ENCODE results near the gene RASGEF1C. TPM values are rescaled to one million over a fixed set of nuclear protein-coding genes. Genes with fewer than 3 reads are reported as not detected.

The RASGEF1C gene
- total RNA-seq, 1 donor from 2014 or later: 0.26 TPM

DNA sequence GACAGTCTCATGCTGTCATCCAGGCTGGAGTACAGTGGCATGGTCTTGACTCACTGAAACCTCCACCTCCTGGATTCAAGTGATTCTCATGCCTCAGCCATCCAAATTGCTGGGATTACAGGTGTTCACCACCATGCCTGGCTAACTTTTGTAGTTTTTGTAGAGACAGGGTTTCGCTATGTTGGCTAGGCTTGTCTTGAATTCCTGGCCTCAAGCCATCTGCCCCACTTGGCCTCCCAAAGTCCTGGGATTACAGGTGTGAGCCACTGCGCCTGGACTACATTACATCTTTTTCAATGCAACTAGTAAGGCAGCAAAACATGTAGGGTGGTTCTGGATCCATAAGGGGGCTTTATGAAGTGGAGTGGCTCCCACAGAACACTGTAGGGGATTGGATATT is 29.6 kb upstream of the RASGEF1C start:
- no peak overlapping the region for H3K27ac Mint-ChIP-seq
- Histone ChIP-seq H3K9ac (no peak overlapping the region), H3F3A (ENCODE audit: low read depth) (peaks cover 3% of the 10 kb centered on the region), H2AFZ (replicated peaks) (no peak overlapping the region), H3K4me2 (no peak overlapping the region), H3K4me1 (peaks cover 12% of the 10 kb centered on the region), H3K27me3 (no peaks in the 10 kb centered on the region), H4K20me1 (ENCODE audit: low read depth) (no peaks in the 10 kb centered on the region), H3K4me3 (no peak overlapping the region), H3K9me3 (ENCODE audit: low read depth) (no peaks in the 10 kb centered on the region), H3K27ac (no peak overlapping the region), H3K79me2 (ENCODE audit: low read depth) (no peaks in the 10 kb centered on the region), H3K36me3 (no peaks in the 10 kb centered on the region)
- H3K36me3 Mint-ChIP-seq: peaks cover 75% of the 10 kb centered on the region
- H3K9me3 Mint-ChIP-seq: peaks cover 4% of the 10 kb centered on the region
- no peaks in the 10 kb centered on the region for H3K4me1 Mint-ChIP-seq
- H3K4me3 Mint-ChIP-seq: no peak overlapping the region
- DNase-seq (ENCODE audit: low spot score): no peak
- TF ChIP-seq EZH2 (IDR thresholded peaks at IDR 0.05) (no peak), EZH2phosphoT487 (IDR thresholded peaks at IDR 0.05) (no peak), CTCF (IDR thresholded peaks at IDR 0.05) (no peak)
- H3K27me3 Mint-ChIP-seq (ENCODE audit: insufficient read depth, low read depth): no peaks in the 10 kb centered on the region

DNA sequence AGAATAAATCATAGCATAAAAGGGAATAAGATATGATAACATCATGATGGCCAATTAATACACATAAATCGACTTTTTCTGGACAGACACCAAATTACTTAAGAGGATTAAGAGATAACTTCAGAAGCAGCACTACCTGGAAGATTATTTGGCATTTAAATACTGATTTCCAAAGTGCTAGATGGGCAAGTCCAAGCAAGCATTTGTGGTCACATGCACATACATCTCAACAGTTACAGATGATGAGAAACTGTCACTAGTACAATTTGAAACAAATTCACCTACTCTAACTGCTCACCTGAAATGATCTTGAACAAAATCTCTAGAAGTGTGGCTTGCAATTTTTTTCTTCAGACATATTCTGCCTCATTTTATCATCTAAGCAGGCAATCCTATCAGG is 26.8 kb upstream of the RASGEF1C start:
- TF ChIP-seq CTCF (IDR thresholded peaks at IDR 0.05) (no peak), EZH2phosphoT487 (IDR thresholded peaks at IDR 0.05) (no peak)
- H3K4me3 Mint-ChIP-seq: no peak overlapping the region

DNA sequence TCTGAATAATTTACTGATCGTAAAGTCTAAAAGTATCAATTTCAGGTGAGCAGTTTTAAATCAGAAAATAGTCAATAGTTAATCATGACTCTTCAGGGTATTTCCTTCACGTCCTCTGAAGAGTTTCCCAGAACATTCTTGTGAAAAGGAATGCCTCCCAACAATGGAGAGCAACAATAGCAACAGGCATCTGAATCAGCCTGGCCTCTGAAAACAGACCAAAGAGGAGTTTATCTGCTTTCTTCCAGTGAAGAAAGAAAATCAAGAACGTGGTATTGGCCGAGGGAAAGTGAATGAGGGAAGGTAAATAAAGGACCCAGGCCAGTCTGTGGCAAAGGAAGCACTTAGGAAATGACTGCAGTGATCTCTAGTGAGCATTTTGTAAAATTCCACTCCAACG is 26.1 kb upstream of the RASGEF1C start:
- H4K20me1 ChIP-seq (ENCODE audit: low read depth): no peaks in the 10 kb centered on the region
- no peak overlapping the region for H3K9ac ChIP-seq
- no peaks in the 10 kb centered on the region for H3K27me3 ChIP-seq
- no peaks in the 10 kb centered on the region for H3K79me2 ChIP-seq (ENCODE audit: low read depth)
- Mint-ChIP-seq H3K4me1 (no peaks in the 10 kb centered on the region), H3K27ac (no peak overlapping the region), H3K36me3 (peaks cover 65% of the 10 kb centered on the region), H3K4me3 (no peak overlapping the region), H3K9me3 (peaks cover 3% of the 10 kb centered on the region), H3K27me3 (ENCODE audit: insufficient read depth, low read depth) (peaks cover 5% of the 10 kb centered on the region)
- H3K4me1 ChIP-seq: peaks cover 12% of the 10 kb centered on the region
- no peak overlapping the region for H3K27ac ChIP-seq
- DNase-seq (ENCODE audit: low spot score): peak; percentile 61
- H3K9me3 ChIP-seq (ENCODE audit: low read depth): no peaks in the 10 kb centered on the region
- no peak for TF ChIP-seq EZH2phosphoT487 (IDR thresholded peaks at IDR 0.05)
- H3K36me3 ChIP-seq: no peaks in the 10 kb centered on the region
- no peak overlapping the region for H2AFZ ChIP-seq (replicated peaks)
- H3K4me3 ChIP-seq: no peak overlapping the region
- H3F3A ChIP-seq (ENCODE audit: low read depth): peaks cover 3% of the 10 kb centered on the region
- H3K4me2 ChIP-seq: peak overlapping the region; percentile 28

More for the DNA sequence above, 26.8 kb upstream of the RASGEF1C start:
- Mint-ChIP-seq H3K9me3 (peaks cover 3% of the 10 kb centered on the region), H3K4me1 (no peaks in the 10 kb centered on the region), H3K27me3 (ENCODE audit: insufficient read depth, low read depth) (peaks cover 2% of the 10 kb centered on the region), H3K27ac (no peak overlapping the region), H3K36me3 (peaks cover 66% of the 10 kb centered on the region)
- no peak overlapping the region for H3K27ac ChIP-seq
- H3K4me3 ChIP-seq: no peak overlapping the region
- H3K4me2 ChIP-seq: no peak overlapping the region
- no peak overlapping the region for H2AFZ ChIP-seq (replicated peaks)
- no peaks in the 10 kb centered on the region for H3K9me3 ChIP-seq (ENCODE audit: low read depth)
- peaks cover 3% of the 10 kb centered on the region for H3F3A ChIP-seq (ENCODE audit: low read depth)
- no peak for DNase-seq (ENCODE audit: low spot score)
- H3K9ac ChIP-seq: no peak overlapping the region
- no peaks in the 10 kb centered on the region for H3K27me3 ChIP-seq
- no peaks in the 10 kb centered on the region for H3K36me3 ChIP-seq
- H3K4me1 ChIP-seq: peaks cover 12% of the 10 kb centered on the region
- H4K20me1 ChIP-seq (ENCODE audit: low read depth): no peaks in the 10 kb centered on the region
- H3K79me2 ChIP-seq (ENCODE audit: low read depth): no peaks in the 10 kb centered on the region

DNA sequence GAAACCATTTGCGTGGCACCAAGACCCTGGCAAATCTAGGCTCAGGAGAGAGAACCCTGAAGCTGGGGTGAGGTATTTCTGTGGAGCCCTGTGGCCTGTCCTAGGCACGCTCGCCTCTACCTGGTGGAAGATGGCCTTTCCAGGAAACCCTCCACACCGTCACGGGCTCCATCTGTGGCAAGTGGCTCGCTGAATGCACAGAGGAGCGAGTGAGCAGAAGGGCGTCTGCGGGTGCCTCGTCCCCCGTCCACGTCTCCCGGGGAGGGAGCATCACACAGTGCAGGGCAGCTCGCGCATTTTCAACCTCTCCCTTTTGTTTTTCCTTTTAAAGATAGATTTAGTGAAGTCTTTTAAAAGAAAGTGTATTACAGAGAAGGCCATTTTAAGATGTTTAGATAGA is 25.3 kb upstream of the RASGEF1C start:
- Histone ChIP-seq H3K4me3 (no peak overlapping the region), H3K4me1 (peaks cover 12% of the 10 kb centered on the region), H3F3A (ENCODE audit: low read depth) (peaks cover 3% of the 10 kb centered on the region), H3K79me2 (ENCODE audit: low read depth) (no peaks in the 10 kb centered on the region), H3K9ac (no peak overlapping the region), H3K9me3 (ENCODE audit: low read depth) (no peaks in the 10 kb centered on the region), H2AFZ (replicated peaks) (no peak overlapping the region), H4K20me1 (ENCODE audit: low read depth) (no peaks in the 10 kb centered on the region), H3K27ac (no peak overlapping the region), H3K4me2 (no peak overlapping the region), H3K27me3 (no peaks in the 10 kb centered on the region), H3K36me3 (no peaks in the 10 kb centered on the region)
- Mint-ChIP-seq H3K27me3 (ENCODE audit: insufficient read depth, low read depth) (peaks cover 5% of the 10 kb centered on the region), H3K36me3 (peaks cover 65% of the 10 kb centered on the region), H3K4me1 (no peaks in the 10 kb centered on the region), H3K27ac (no peak overlapping the region), H3K9me3 (peaks cover 3% of the 10 kb centered on the region), H3K4me3 (no peak overlapping the region)
- TF ChIP-seq EZH2phosphoT487 (IDR thresholded peaks at IDR 0.05): no peak
- no peak for TF ChIP-seq CTCF (IDR thresholded peaks at IDR 0.05)
- TF ChIP-seq EZH2 (IDR thresholded peaks at IDR 0.05): no peak
- no peak for DNase-seq (ENCODE audit: low spot score)
